Renal cortical epithelial cell (primary cell): ENCODE measurements around the gene LPAR1. TPM values are rescaled to one million over a fixed set of nuclear protein-coding genes. Genes with fewer than 3 reads are reported as not detected.
"Not testable (repeated sequence)": the region's sequence is repeated elsewhere in the genome, so short reads cannot be mapped to it uniquely, and the experiment has no call there.

Source experiments
- DNase-seq: peaks from one replicate; pipeline ENCODE4 v3.0.0-alpha.2; 2011; ENCODE audit warnings: low read depth
- total RNA-seq: library from RNA; depleted of rRNA; stranded (reverse); fragments of >200 nt; gene quantifications from 2 replicates; pipeline ENCODE4 v1.2.3, GENCODE V29; 2014

LPAR1 gene
- total RNA-seq, 1 donor from 2014 or later = 16.4 TPM

DNA sequence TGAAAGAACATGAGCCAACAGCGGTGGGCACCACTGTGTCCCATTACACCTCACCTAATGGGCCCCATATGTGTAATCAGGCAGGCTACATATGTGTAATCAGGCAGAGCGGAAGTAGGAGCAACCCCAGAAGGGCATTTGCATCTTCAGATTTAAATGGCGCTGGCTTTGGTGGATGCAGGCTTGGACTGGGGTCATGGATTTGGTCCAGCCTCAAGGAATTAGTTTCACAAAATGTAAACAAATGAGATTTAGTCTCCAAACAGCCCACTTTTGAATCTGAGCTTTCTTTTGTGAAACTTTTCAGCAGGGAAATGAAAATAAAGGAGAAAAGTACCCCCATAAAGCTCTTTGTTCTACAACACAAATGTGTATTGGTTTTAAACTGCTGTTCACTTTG, 161.3 kb downstream of the LPAR1 start:
- no peak for DNase-seq

DNA sequence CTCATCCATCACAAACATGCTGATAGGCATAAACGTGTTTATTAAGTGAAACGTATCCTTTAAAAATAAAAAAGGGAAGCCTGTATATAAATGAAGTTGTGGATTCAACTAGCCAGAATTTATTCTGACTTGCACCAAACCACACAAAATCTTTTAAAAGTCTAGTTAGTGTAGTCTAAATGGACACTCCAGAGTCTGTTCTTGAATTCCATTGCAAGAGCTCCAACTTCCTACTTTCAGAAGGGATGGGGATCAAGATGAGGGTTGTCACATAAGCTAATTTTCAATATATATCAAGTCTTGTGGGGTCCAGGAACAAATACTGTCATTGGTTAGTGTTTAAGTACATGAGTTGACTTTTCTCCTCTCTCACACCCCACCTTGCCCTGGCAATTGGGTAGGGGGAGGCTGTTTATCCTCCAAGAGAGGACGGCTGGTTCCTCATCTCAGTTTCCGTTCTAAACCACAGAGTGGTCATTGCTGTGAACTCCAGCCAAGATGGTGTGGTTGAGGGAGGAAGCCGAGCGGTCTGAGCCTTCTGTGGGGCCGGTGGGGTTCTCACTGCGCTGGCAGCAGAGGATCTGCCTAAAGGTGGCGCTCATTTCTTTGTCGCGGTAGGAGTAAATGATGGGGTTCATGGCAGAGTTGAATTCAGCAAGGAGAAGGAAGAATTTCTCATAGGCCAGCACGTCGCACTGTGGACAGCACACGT, 163.2 kb downstream of the LPAR1 start:
- no peak for DNase-seq

DNA sequence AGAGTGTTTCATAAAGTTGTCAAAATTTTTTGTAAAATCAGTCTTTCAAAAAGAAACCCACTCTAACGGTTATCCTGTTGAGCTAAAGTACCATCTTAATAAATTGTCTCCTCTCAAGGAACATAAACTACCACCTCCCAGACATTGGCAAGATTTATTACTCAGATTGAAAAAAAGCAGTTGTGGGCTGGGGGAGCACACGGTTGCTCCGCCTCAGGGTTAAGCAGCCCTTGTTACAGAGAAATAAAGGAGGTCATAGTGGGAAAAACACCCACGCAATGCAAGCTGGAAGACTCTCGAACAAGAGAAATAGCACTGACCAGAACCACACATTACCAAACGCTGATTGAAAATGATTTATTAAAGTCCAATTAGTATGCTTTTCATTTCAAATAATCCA, 165.3 kb downstream of the LPAR1 start:
- peak; percentile 11 for DNase-seq

DNA sequence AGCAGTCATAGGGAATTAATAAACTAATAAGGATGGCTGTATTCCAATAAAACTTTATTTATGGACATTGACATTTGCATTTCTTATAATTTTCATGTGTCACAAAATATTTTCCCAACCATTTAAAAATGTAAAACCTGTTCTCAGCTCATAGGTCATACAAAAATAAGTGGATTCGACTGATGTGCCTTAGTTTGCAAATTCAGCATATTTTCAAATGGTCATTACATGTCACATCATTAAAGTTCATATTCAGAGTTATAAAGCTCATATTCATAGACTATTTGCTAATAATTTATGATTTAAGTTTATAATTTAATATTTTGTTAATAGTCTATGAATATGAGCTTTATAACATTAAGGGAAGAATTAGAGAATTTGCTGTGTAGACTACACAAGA, 166.5 kb downstream of the LPAR1 start:
- no peak for DNase-seq

DNA sequence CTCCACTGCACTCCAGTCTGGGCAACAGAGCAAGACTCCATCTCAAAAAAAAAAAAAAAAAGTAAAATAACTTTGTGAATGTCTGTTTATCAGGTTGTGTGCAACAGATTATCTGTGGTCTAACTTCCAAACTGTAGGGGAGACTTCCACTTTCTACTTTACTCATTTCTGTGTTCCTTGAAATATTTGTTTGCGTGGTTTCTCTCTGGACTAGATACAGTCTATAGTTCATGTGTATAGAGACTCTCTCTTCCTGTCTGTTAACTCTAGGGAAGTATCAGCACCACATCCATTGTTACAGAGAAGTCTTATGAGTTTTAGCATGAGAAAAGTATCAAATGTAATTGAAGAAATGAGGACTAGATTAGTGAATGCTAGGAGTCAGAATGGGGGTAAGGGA, 168.3 kb downstream of the LPAR1 start:
- DNase-seq = no peak

DNA sequence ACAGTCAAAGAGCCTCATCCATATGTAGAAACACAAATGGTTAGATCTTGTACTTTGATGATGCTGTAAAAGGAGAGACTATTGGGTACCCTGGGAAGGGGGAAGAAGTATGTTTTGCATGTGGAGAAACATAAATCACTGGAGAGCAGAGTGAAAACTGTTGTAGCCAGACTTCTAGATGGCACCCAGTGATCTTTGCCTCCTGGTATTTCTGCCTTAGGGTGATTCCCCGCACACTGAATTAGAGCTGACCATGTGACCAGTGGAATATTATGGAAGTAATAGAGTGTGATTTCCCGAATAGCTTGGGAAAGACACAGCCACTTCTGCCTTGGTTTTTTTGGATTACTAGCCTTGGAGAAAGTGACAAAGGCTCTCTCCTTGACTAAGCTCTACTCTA, 174.3 kb downstream of the LPAR1 start:
- DNase-seq = no peak

DNA sequence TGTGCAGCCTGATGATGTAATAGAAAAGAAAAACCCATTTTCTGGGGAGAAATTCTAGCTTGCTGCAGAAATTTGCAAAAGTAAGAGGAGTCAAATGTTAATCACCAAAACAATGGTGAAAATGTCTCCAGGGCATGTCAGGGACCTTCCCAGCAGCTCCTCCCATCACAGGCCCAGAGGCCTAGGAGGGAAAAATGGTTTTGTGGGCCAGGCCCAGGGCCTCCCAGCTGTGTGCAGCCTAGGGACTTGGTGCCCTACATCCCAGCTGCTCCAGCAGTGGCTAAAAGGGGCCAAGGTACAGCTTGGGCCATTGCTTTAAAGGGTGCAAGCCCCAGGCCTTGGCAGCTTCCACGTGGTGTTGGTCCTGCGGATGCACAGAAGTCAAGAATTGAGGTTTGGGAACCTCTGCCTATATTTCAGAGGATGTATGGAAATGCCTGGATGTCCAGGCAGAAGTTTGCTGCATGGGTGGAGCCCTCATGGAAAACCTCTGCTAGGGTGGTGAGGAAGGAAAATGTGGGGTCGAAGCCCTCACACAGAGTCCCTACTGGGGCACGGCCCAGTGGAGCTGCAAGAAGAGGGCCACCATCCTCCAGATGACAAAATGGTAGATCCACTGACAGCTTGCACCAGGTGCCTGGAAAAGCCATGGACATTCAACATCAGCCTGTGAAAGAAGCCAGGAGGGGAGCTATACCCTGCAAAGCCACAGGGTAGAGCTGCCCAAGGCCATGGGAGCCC, 176.7 kb downstream of the LPAR1 start:
- not testable (repeated sequence) for DNase-seq

DNA sequence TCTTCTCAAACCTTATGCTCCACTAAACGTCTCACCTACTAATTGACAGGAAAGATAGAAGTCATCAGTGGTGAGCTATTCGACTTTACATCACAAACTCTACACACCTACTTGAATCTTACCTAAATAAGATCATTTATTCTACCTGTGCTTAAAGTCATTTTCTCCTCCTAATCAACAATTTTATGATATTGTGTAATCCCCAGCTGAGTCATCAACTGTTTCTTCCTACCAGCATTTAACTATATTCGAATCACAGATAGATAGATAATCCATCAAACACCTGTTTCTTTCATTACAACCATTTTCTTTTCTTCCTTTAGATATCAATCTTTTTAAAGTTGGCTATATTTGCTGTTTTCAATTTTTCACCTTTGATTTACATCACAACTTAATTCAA, 181.5 kb downstream of the LPAR1 start:
- DNase-seq = no peak

DNA sequence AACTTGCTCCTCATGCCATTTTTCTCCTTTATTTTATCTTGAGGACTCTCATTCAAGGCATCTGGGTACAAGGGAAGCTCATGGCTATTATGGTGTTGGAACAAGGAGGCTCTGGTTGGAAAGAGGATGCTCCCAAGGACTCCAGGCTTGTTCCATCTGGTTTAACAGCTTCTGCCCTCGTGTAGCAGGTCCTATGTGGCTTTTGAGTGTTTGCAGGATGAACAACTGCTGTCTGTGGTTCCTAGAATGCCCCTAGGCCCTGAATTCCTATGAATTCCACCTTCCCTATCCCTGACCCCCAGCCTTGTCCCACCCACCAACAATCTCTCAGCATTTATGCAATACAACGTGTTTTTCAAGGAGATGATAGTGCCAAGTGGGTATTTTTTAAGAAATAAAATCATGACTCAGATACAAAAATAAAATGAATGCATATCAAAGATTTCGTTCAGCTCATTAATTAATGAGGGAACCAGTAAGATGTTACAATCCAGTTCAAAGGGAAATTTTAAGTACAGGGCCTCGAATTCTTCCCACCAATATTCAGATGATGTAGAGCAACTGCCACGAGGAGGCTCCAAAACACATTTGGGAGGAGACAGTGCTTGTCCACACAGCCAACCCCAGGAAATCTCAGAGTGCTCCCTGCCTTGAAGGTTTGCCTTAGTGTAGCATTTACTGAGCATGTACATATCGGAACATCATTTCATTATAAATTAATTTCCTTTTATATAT, 187.7 kb downstream of the LPAR1 start:
- DNase-seq = no peak

DNA sequence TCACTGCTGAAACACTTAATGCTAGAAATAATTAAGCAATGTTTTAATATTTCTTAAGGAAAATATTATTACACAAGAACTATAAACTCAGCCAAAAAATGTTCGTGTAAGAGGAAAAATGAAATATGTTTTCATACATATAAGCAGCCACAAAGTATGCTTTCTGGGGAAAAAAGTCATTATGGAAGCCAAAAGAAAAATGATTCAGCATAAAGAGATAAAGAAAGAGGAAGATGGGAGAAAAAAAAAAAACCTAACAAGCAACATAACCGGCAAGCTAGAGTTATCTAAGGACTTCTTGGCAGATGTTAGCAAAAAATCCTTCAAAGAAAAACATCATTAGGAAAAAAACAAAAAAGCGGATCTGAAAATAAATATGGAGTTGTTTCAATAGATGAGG, 190.6 kb downstream of the LPAR1 start:
- no peak for DNase-seq

DNA sequence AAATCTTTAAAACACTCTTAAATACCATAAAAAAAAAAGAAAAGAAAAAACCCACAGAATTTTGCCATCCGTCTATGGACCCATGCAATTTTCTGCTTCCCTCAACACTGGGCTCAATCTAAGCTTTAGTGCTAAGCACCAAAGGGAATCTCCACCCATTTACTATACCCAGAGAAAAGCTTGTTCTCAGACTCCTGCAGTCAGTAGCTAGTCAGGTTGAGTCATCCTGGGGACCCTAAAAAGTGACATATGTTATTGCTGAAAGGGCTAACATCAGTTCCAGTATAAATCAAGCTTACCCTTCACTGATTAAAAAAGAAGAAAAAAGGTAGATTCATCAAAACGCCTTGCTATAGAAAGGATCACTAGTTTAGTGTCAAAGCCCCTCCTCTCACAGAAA, 192.1 kb downstream of the LPAR1 start:
- DNase-seq = no peak

DNA sequence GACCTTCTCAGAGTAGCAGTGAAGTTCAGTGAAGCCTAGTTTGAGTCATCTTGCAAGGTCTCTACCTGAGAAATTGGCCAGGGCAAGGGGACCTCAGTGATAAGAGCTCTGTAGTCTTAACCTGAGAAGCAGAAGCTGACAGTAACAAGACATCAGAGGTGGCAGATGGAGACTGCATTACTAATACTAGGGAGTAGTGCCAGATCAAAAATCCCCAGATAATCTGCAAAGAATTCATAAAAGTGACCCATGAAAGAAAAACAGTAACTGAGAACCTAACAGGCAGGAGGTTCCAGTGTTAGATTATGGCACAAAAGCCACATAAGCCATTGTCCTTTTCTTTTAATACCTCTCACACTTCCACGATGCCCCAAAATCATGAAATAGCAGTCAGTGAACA, 194.1 kb downstream of the LPAR1 start:
- no peak for DNase-seq

DNA sequence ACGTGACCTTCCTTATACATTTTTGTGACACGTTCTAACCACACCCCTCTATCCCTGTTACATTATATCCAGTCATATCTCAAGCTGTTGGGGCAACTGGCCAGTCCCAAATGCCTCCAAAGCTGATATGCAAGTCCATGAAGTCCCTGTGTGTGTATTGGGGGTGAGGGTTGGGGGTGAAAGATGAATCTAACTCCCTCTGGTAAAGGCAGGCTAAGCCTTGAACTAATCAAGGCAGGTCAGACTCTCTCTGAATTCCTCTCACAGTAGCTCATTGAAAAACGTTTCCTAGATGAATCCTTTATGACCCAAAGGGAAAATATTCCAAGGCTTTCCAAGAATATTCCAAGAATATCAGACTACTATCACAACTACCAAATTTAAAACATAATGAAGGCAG, 195.3 kb downstream of the LPAR1 start:
- no peak for DNase-seq

DNA sequence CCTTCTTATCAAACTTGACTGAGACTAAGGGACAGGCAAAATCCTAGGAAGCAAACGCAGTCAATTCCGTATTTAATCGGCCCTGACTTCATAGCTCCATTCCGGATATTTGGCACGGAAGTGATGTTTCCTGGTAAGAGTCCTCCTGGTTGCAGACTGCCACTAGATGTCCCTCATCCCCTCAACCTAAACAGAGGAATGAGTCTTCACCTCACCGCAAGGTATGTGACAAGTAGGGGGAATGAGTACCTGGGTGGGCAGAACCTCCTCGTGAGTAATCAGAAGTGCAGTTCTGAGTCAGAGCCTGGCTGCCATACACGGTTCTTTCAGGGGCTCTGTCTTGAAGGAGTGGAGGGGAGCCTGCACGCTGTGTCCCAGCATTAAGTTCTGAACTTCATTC, 196.1 kb downstream of the LPAR1 start:
- DNase-seq = peak; percentile 68

DNA sequence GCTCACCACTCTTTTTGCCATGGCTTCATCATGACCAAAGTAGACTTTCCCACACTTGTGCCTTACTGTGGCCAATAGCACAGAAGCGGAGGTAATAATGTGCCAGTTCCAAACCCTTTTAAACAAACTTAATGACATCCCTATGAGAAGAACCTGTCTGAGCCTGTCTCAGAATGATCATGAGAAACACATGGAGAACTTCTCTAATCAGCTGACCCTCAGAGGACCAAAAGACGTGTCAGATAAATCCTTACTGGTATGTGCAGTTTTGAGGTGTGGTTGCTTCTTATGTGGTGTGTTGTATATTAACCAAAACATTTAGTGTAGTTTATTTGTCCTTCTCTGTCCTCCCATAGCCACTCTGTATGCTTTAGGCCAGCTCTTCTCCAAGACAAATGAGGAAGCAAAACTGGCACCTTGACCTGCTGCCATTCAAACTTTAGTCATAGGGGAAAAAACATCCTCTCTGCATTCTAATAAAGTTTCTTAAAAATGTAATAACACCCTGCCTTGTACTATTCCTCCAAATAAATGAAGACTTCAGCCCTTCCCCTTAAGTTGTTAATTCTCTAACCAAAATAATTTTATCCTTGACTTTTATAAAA, 200.8 kb downstream of the LPAR1 start:
- DNase-seq = no peak

DNA sequence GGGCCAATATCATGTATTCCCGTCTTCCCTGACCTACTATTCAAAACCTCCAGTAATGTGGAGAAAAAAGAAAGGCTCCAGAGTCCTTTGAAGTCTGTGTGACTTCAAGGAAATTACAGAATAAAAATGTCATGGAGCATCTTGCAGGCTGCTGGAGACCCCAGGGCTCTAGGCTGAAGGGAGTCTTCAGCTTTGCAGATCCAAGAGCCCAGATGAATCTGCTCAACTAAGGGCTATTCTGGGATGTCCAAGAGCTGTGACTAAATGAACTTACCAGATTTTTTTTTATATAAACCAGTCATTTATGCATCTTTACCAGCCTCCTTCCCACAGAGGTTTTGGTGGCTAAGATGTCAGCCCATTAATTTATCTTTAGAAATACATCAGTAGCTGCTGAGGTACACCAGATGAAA, 202.4 kb downstream of the LPAR1 start:
- DNase-seq = no peak

DNA sequence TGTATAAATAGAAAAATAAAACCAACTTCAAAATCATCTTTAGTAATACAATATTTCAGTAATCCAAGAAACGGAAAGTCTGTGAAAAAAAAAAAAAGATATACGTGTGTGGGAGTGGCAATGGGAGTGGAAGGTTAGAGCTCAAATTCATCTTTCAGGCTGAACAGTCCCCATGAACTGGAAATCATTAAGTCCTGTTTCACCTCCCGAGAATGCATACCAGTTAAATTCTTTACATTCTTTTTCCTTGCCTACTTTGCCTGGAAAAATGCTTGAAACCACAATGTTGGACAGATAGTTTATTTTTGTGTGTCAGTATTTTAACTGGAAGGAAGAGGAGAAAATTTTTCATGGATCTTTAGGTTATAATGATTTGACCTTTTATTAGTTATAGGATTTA, 202.9 kb downstream of the LPAR1 start:
- DNase-seq = peak; percentile 89

DNA sequence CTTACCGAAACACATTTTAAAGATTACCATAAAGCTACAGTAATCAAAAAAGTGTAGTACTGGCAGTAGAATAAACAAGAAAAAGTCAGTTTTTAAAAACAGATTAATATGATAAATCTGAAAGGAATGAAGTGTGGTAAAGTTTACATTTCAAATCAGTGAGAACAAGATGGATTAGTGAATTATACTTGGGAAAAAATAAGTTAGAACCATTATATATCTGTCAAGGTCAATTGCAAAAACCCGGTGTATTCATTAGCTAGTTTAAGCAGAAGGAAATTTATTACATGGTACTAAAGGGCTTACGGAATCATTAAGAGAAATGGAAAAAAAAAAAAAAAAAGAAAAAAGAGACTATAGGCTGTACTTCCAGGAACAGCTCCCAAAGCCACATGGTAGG, 205.3 kb downstream of the LPAR1 start:
- DNase-seq = no peak

DNA sequence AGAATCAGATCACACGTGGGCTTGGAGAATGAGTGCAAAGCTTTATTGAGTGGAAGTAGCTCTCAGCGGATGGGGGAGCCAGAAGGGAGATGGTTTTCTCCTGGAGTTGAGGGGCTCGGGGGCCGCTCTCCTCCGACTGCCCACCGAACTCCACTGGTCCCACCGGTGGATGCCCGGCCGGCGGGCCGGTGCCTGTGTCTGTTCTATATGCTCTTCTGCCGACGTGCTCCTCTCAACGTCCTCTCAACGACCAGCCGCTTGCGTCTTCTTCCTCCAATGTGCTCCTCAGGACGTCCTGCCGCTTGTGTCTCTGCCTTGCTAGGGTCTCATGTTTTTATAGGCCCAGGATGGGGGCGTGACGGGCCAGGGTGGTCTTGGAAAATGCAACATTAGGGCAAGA, 207.8 kb downstream of the LPAR1 start:
- DNase-seq = no peak

DNA sequence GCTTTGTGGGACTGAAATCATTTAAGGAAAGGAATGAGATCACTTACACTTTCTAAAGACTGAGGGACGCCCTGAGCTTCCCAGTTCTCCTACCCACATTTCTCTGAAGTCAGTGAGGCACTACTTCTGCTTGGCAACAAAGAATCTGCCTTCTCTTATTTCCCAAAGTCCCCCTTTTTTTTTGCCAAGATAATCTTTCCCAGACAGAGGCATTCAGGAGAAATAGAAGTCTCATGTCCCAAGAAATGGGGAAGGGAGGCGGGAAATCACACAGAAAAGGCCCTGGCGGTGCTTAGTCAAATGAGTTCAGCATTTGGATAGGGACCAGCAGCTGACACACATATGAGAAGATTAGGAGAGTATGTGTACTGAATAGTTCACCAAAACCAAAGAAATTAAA, 210.0 kb downstream of the LPAR1 start:
- no peak for DNase-seq

DNA sequence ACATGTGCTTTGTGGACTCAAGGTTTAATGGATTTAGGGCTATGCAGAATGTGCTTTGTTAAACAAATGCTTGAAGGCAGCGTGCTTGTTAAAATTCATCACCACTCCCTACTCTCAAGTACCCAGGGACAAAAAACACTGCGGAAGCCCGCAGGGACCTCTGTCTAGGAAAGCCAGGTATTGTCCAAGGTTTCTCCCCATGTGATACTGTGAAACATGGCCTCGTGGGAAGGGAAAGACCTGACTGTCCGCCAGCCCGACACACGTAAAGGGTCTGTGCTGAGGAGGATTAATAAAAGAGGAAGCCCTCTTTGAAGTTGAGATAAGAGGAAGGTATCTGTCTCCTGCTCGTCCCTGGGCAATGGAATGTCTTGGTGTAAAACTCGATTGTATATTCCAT, 211.9 kb downstream of the LPAR1 start:
- peak; percentile 64 for DNase-seq

DNA sequence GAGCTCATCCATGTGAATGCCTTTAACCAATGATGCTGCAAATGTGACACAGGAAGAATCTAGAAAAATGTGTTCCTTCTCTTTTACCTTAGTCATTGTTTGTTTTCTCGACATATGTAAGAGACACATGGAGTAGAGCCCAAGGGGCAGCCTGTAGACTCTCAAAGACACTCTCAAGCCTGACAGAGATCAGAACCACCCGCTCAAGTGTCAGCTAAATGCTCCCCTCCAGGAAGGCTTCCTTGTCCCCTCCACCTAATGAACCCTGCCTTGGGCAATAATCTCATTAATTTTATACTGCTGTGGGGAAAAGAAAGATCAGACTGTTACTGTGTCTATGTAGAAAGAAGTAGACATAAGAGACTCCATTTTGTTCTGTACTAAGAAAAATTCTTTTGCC, 212.3 kb downstream of the LPAR1 start:
- DNase-seq = peak; percentile 8

DNA sequence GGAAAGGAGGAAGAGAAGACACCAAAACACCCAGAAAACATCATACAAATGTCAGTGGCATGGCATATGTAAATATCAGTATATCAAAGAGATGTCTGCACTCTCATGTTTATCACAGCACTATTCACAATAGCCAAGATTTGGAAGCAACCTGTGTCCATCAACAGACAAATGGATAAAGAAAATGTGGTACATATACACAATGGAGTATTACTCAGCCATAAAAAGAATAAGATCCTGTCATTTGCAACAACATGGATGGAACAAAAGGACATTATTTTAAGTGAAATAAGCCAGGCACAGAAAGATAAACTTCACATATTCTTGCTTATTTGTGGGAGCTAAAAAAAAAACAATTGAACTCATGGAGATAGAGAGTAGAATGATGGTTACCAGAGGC, 213.1 kb downstream of the LPAR1 start:
- DNase-seq = not testable (repeated sequence)
